HepG2 (cell line): Measurements from ENCODE around the gene HTR4. TPM values are rescaled to one million over a fixed set of nuclear protein-coding genes. Genes with fewer than 3 reads are reported as not detected.

Source experiments
- ATAC-seq: fragments of 200-7000 bp; cut with Tn5 transposase; 3 replicates; pipeline ENCODE4 v1.9.1; 2020; ENCODE audit warnings: mild to moderate bottlenecking, moderate library complexity
- BruUV-seq: library from RNA; stranded (reverse); fragments of 400-500 nt; replicated peaks from 2 replicates; lab custom pipeline; 2021; lab: Mats Ljungman, UMichigan
- CTCF ChIA-PET: fragments of 300-600 bp; formaldehyde crosslinking; extraction: SDS; loops from one replicate; lab custom pipeline; 2021; ENCODE audit warnings: low total read pairs, inconsistent platforms, low intra/inter-chr PET ratio; lab: Yijun Ruan, JAX
- POLR2A ChIA-PET: fragments of 350-600 bp; sonication (Branson Sonifier 250); formaldehyde crosslinking; loops from one replicate; lab custom pipeline; 2020; ENCODE audit warnings: antibody characterized with exemption, inconsistent platforms; lab: Yijun Ruan, JAX
- DNase-seq: peaks from one replicate; pipeline ENCODE4 v3.0.0-alpha.2; 2015; ENCODE audit warnings: low spot score
- FAIRE-seq: peaks from 3 replicates; lab custom pipeline; 2011; peaks lifted over from hg19 to GRCh38; lab: Jason Lieb, UNC
- H2AFZ ChIP-seq: one replicate; pipeline ENCODE4 v1.6.1; 2011; ENCODE audit warnings: low read length, inconsistent platforms
- H3K27ac ChIP-seq: fragments of 300-600 bp; 3 replicates; pipeline ENCODE4 v1.8.0; 2011; ENCODE audit warnings: mixed run types, mild to moderate bottlenecking, mixed read lengths, low read length, inconsistent platforms; ENCODE audit not compliant: insufficient read depth; ENCODE audit errors: extremely low read length
- H3K27me3 ChIP-seq, 2 experiments: fragments of 200-600 bp in 1 of 2; 2 replicates in 1 of 2; 3 replicates in 1 of 2; pipeline versions ENCODE4 v1.6.0 to v1.8.0; 2011; ENCODE audit warnings: low read length in 2 of 2, mild to moderate bottlenecking in 2 of 2, moderate library complexity in 2 of 2, inconsistent platforms in 1 of 2; ENCODE audit not compliant: insufficient read depth in 2 of 2, control insufficient read depth in 1 of 2
- H3K36me3 ChIP-seq, 2 experiments: fragments of 200-600 bp in 1 of 2; replicated peaks in 1 of 2; 2 replicates in 1 of 2; 3 replicates in 1 of 2; pipeline versions ENCODE4 v1.5.1 to v1.8.0; 2011; ENCODE audit warnings: low read length in 2 of 2, inconsistent platforms in 1 of 2; ENCODE audit not compliant: insufficient read depth in 2 of 2, control insufficient read depth in 1 of 2
- H3K4me1 ChIP-seq: 2 replicates; pipeline ENCODE4 v1.5.1; 2012; ENCODE audit warnings: low read length, inconsistent platforms; ENCODE audit not compliant: insufficient read depth
- H3K4me2 ChIP-seq: 2 replicates; pipeline ENCODE4 v1.6.0; 2011; ENCODE audit warnings: low read depth, low read length, inconsistent platforms
- H3K4me3 ChIP-seq, 3 experiments: fragments of 200-600 bp in 1 of 3; sonication (generic), shearing (Covaris generic) in 1 of 3; replicated peaks in 1 of 3; 2 replicates each; pipeline ENCODE4 v1.5.1; 2011 to 2016; ENCODE audit warnings: low read length in 3 of 3, inconsistent platforms in 2 of 3, low read depth in 2 of 3, mild to moderate bottlenecking in 2 of 3, control low read depth in 1 of 3, mixed read lengths in 1 of 3; ENCODE audit not compliant: insufficient read depth in 1 of 3
- H3K79me2 ChIP-seq: one replicate; pipeline ENCODE4 v1.6.1; 2011; ENCODE audit warnings: low read length, inconsistent platforms; ENCODE audit not compliant: insufficient read depth
- H3K9ac ChIP-seq: 2 replicates; pipeline ENCODE4 v1.6.0; 2011; ENCODE audit warnings: mild to moderate bottlenecking, low read depth, low read length, inconsistent platforms; ENCODE audit not compliant: insufficient read depth
- H3K9me3 ChIP-seq: 2 replicates; pipeline ENCODE4 v1.5.1; 2012; ENCODE audit warnings: mild to moderate bottlenecking, low read length
- H4K20me1 ChIP-seq: 2 replicates; pipeline ENCODE4 v1.6.0; 2011; ENCODE audit warnings: inconsistent platforms, mild to moderate bottlenecking, low read length, moderate library complexity; ENCODE audit not compliant: insufficient read depth
- FOXM1 ChIP-seq: sonication (generic); formaldehyde crosslinking; IDR thresholded peaks from 2 replicates; pipeline ENCODE4 v1.5.0; 2020; ENCODE audit warnings: missing genetic modification reagents
- IKZF4 ChIP-seq: sonication (generic); formaldehyde crosslinking; IDR thresholded peaks from 2 replicates; pipeline ENCODE4 v1.5.1; 2020; ENCODE audit warnings: borderline replicate concordance, mild to moderate bottlenecking, low read depth, missing genetic modification reagents; ENCODE audit errors: not compliant biosample characterization
- NKX3-1 ChIP-seq: sonication (generic); formaldehyde crosslinking; IDR thresholded peaks from 2 replicates; pipeline ENCODE4 v1.5.0; 2020; ENCODE audit warnings: missing genetic modification reagents
- RARA ChIP-seq: IDR thresholded peaks from 2 replicates; pipeline ENCODE4 v1.6.1; 2016; ENCODE audit warnings: missing genetic modification reagents, missing compliant biosample characterization
- SAP130 ChIP-seq: IDR thresholded peaks from 2 replicates; pipeline ENCODE4 v1.6.1; 2016; ENCODE audit warnings: low read depth
- SRSF9 ChIP-seq: fragments of 200-400 bp; formaldehyde crosslinking; IDR thresholded peaks from 2 replicates; pipeline ENCODE4 v1.6.1; 2018; ENCODE audit warnings: borderline replicate concordance, mild to moderate bottlenecking, low read depth, low read length; ENCODE audit not compliant: insufficient read depth, poor library complexity, severe bottlenecking
- ZNF207 ChIP-seq: fragments of 450-650 bp; IDR thresholded peaks from 2 replicates; pipeline ENCODE4 v1.6.1; 2016; ENCODE audit warnings: antibody characterized with exemption, borderline replicate concordance
- ZNF260 ChIP-seq: sonication (generic); formaldehyde crosslinking; IDR thresholded peaks from 2 replicates; pipeline ENCODE4 v1.4.0; 2020; ENCODE audit warnings: missing genetic modification reagents, low read depth, mild to moderate bottlenecking, borderline replicate concordance
- ZNF30 ChIP-seq: sonication (generic); formaldehyde crosslinking; IDR thresholded peaks from 2 replicates; pipeline ENCODE4 v1.5.0; 2020; ENCODE audit warnings: mild to moderate bottlenecking, missing genetic modification reagents
- ZNF556 ChIP-seq: sonication (generic); formaldehyde crosslinking; IDR thresholded peaks from 2 replicates; pipeline ENCODE4 v1.4.0; 2020; ENCODE audit warnings: mild to moderate bottlenecking, missing genetic modification reagents, borderline replicate concordance
- ZNF570 ChIP-seq: sonication (generic); formaldehyde crosslinking; IDR thresholded peaks from 2 replicates; pipeline ENCODE4 v1.4.0; 2020; ENCODE audit warnings: mild to moderate bottlenecking, missing genetic modification reagents, borderline replicate concordance
- ZSCAN22 ChIP-seq: sonication (generic); formaldehyde crosslinking; IDR thresholded peaks from 2 replicates; pipeline ENCODE4 v1.4.0; 2020; ENCODE audit warnings: mild to moderate bottlenecking, missing genetic modification reagents
- in situ Hi-C: cut with HindIII; loops from 2 replicates; pipeline ENCODE4 v1.10.0; 2017; ENCODE audit warnings: low pct_unique_long_range_greater_than_20kb; ENCODE audit not compliant: extremely low pct_ligation_motif_present
- intact Hi-C: fragments of 100-400 bp; cut with micrococcal nuclease; formaldehyde crosslinking; loops from one replicate; pipeline ENCODE4 v1.10.0; 2022; ENCODE audit not compliant: unreplicated experiment
- polyA plus RNA-seq, 8 experiments: library from polyadenylated mRNA; depleted of rRNA in 3 of 8; stranded (reverse) in 7 of 8; unstranded in 1 of 8; fragments of >200 nt; fragmentation: Illumina TruSeq in 4 of 8; extraction: Trizol in 4 of 8; gene quantifications; 2 replicates each; pipeline versions ENCODE4 v1.2.1 to v1.2.3, GENCODE V29; 2011 to 2016; ENCODE audit warnings: low read depth in 4 of 8, missing spikeins in 1 of 8, mixed read lengths in 1 of 8; ENCODE audit not compliant: insufficient read depth in 1 of 8
- total RNA-seq, 5 experiments: library from RNA; depleted of rRNA; stranded (reverse); fragments of >200 nt; fragmentation: Illumina TruSeq; extraction: Trizol; gene quantifications; 2 replicates each; pipeline ENCODE4 v1.2.3, GENCODE V29; 2016; ENCODE audit warnings: low read depth in 1 of 5
- TF ChIP-seq, protein P1 (sequence below): sonication (generic); formaldehyde crosslinking; IDR thresholded peaks from 2 replicates; pipeline ENCODE4 v1.4.0; 2020; ENCODE audit warnings: missing genetic modification reagents, low read depth, mild to moderate bottlenecking, borderline replicate concordance
- TF ChIP-seq, protein P2 (sequence below): sonication (generic); formaldehyde crosslinking; IDR thresholded peaks from 2 replicates; pipeline ENCODE4 v1.8.0; 2023; ENCODE audit warnings: mild to moderate bottlenecking, missing genetic modification reagents
- TF ChIP-seq, protein P3 (sequence below): sonication (generic); formaldehyde crosslinking; IDR thresholded peaks from 2 replicates; pipeline ENCODE4 v1.5.0; 2020; ENCODE audit warnings: missing genetic modification reagents
- TF ChIP-seq, protein P4 (sequence below): sonication (generic); IDR thresholded peaks from 2 replicates; pipeline ENCODE4 v1.6.1; 2016; ENCODE audit warnings: low read depth, borderline replicate concordance
- TF ChIP-seq, protein P5 (sequence below): sonication (generic); formaldehyde crosslinking; IDR thresholded peaks from 2 replicates; pipeline ENCODE4 v1.4.0; 2020; ENCODE audit warnings: missing genetic modification reagents, borderline replicate concordance

Gene HTR4
- total and polyA plus RNA-seq, 2 of the 13 experiments (the other 11 are each of a cell fraction or from before 2014, with no cell fraction given) = not detected

DNA sequence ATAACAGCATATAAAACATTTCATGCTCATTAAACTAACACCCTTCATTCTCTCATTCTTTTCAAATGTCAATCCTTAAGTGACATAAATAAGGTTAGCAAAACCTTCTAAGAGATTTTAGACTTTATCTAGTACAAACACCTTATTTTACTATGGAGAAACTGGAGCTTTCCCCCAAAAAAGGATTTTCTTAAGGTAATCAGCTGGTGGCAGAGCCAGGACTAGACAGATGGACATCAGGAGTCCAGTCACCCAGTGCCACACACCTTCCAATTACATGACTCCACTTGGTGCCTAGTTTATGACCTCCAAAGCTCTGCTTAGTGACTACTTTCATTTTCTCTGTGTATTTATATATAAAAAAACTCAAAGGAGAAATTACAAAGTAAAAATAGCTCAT lies 70.2 kb downstream of the HTR4 start:
- POLR2A ChIA-PET = no interaction called here
- no TSS peak for BruUV-seq
- Histone ChIP-seq H3K79me2 (no peaks in the 10 kb centered on the region), H3K27me3 (no peaks in the 10 kb centered on the region; a peak in 1 of 5 replicates), H2AFZ (no peak overlapping the region), H3K9ac (no peak overlapping the region), H4K20me1 (no peaks in the 10 kb centered on the region), H3K27ac (no peak overlapping the region), H3K4me1 (no peaks in the 10 kb centered on the region), H3K36me3 (no peaks in the 10 kb centered on the region), H3K4me3 (no peak overlapping the region), H3K4me2 (no peak overlapping the region), H3K9me3 (no peaks in the 10 kb centered on the region)
- in situ Hi-C loops = no loop called here
- intact Hi-C loops = no loop called here
- DNase-seq = no peak
- CTCF ChIA-PET = no interaction called here
- no peak for ATAC-seq
- no peak for FAIRE-seq
- TF ChIP-seq, protein P1, sequence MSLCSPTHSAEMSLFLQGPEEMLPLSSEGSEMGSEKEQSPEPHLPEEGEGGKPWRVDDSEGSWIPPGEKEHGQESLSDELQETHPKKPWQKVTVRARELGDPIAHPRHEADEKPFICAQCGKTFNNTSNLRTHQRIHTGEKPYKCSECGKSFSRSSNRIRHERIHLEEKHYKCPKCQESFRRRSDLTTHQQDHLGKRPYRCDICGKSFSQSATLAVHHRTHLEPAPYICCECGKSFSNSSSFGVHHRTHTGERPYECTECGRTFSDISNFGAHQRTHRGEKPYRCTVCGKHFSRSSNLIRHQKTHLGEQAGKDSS (CRISPR knock-in tag) = no peak
- TF ChIP-seq ZSCAN22 (CRISPR knock-in tag) = no peak
- no peak for TF ChIP-seq NKX3-1
- no peak for TF ChIP-seq RARA (CRISPR knock-in tag)
- TF ChIP-seq ZNF207 = no peak
- no peak for TF ChIP-seq FOXM1
- TF ChIP-seq SAP130 = no peak
- TF ChIP-seq ZNF30 = no peak
- no peak for TF ChIP-seq ZNF556 (CRISPR knock-in tag)
- TF ChIP-seq, protein P2, sequence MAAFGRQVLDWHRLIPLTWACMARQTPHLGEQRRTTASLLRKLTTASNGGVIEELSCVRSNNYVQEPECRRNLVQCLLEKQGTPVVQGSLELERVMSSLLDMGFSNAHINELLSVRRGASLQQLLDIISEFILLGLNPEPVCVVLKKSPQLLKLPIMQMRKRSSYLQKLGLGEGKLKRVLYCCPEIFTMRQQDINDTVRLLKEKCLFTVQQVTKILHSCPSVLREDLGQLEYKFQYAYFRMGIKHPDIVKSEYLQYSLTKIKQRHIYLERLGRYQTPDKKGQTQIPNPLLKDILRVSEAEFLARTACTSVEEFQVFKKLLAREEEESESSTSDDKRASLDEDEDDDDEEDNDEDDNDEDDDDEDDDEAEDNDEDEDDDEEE (CRISPR knock-in tag) = no peak
- TF ChIP-seq, protein P3, sequence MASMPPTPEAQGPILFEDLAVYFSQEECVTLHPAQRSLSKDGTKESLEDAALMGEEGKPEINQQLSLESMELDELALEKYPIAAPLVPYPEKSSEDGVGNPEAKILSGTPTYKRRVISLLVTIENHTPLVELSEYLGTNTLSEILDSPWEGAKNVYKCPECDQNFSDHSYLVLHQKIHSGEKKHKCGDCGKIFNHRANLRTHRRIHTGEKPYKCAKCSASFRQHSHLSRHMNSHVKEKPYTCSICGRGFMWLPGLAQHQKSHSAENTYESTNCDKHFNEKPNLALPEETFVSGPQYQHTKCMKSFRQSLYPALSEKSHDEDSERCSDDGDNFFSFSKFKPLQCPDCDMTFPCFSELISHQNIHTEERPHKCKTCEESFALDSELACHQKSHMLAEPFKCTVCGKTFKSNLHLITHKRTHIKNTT (CRISPR knock-in tag) = no peak
- no peak for TF ChIP-seq IKZF4 (CRISPR knock-in tag)
- TF ChIP-seq ZNF260 (CRISPR knock-in tag) = no peak
- TF ChIP-seq SRSF9 = no peak
- TF ChIP-seq, protein P4, sequence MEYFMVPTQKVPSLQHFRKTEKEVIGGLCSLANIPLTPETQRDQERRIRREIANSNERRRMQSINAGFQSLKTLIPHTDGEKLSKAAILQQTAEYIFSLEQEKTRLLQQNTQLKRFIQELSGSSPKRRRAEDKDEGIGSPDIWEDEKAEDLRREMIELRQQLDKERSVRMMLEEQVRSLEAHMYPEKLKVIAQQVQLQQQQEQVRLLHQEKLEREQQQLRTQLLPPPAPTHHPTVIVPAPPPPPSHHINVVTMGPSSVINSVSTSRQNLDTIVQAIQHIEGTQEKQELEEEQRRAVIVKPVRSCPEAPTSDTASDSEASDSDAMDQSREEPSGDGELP = no peak
- TF ChIP-seq, protein P5, sequence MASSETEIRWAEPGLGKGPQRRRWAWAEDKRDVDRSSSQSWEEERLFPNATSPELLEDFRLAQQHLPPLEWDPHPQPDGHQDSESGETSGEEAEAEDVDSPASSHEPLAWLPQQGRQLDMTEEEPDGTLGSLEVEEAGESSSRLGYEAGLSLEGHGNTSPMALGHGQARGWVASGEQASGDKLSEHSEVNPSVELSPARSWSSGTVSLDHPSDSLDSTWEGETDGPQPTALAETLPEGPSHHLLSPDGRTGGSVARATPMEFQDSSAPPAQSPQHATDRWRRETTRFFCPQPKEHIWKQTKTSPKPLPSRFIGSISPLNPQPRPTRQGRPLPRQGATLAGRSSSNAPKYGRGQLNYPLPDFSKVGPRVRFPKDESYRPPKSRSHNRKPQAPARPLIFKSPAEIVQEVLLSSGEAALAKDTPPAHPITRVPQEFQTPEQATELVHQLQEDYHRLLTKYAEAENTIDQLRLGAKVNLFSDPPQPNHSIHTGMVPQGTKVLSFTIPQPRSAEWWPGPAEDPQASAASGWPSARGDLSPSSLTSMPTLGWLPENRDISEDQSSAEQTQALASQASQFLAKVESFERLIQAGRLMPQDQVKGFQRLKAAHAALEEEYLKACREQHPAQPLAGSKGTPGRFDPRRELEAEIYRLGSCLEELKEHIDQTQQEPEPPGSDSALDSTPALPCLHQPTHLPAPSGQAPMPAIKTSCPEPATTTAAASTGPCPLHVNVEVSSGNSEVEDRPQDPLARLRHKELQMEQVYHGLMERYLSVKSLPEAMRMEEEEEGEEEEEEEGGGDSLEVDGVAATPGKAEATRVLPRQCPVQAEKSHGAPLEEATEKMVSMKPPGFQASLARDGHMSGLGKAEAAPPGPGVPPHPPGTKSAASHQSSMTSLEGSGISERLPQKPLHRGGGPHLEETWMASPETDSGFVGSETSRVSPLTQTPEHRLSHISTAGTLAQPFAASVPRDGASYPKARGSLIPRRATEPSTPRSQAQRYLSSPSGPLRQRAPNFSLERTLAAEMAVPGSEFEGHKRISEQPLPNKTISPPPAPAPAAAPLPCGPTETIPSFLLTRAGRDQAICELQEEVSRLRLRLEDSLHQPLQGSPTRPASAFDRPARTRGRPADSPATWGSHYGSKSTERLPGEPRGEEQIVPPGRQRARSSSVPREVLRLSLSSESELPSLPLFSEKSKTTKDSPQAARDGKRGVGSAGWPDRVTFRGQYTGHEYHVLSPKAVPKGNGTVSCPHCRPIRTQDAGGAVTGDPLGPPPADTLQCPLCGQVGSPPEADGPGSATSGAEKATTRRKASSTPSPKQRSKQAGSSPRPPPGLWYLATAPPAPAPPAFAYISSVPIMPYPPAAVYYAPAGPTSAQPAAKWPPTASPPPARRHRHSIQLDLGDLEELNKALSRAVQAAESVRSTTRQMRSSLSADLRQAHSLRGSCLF (CRISPR knock-in tag) = no peak
- TF ChIP-seq ZNF570 (CRISPR knock-in tag) = no peak
